ENCODE measurements around the gene ETV1.

DNA sequence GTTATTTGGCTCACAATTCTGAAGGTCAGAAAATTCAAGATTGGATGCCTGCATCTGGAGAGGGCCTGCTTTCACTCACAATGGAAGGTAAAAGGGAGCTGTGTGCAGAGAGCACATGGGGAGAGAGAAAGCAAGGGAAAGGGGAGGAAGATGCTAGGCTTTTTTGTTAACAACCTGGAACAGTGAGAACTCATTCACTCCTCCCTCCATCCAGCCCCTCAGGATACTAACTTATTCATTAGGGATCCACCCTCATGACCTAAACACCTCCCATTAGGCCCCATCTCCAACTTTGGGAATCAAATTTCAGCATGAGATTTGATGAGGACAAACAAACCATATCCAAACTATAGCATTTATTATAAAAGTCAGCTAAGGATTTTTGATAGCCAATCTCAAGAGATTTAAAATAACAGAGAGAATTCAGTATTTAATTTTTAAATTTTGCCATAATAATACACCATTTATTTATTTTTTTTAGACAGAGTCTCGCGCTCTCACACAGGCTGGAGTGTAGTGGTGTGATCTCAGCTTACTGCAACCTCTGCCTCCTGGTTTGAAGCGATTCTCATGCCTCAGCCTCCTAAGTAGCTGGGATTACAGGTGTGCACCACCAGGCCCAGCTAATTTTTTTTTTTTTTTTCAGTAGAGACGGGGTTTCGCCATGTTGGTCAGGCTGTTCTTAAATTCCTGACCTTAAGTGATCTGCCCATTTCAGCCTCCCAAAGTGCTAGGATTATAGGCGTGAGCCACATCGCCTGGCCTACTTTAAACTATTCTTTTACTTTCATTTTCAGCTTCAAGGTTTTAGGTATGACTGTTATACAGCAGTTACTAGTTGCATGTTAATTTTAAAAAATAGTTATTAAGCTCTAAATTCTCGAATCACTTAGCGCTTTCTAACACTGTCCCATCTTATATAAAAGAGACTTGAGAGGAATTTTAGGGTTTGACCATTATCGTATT is 20.3 kb upstream of the ETV1 start:
- TF ChIP-seq EZH2 (IDR thresholded peaks at IDR 0.05; ENCODE audit: borderline replicate concordance) (no peak), EZH2phosphoT487 (IDR thresholded peaks at IDR 0.05; ENCODE audit: low read depth, severe bottlenecking, unreplicated experiment) (no peak)
- TF ChIP-seq, protein P1, sequence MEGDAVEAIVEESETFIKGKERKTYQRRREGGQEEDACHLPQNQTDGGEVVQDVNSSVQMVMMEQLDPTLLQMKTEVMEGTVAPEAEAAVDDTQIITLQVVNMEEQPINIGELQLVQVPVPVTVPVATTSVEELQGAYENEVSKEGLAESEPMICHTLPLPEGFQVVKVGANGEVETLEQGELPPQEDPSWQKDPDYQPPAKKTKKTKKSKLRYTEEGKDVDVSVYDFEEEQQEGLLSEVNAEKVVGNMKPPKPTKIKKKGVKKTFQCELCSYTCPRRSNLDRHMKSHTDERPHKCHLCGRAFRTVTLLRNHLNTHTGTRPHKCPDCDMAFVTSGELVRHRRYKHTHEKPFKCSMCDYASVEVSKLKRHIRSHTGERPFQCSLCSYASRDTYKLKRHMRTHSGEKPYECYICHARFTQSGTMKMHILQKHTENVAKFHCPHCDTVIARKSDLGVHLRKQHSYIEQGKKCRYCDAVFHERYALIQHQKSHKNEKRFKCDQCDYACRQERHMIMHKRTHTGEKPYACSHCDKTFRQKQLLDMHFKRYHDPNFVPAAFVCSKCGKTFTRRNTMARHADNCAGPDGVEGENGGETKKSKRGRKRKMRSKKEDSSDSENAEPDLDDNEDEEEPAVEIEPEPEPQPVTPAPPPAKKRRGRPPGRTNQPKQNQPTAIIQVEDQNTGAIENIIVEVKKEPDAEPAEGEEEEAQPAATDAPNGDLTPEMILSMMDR (IDR thresholded peaks at IDR 0.05; ENCODE audit: poor library complexity), result no peak

All from hepatocyte (in vitro differentiated cells).